NK-92 treated with Interleukin-12 subunit alpha and Interleukin-12 subunit beta, amount 100 ng/mL, for 24 hours (cell line): ENCODE results near the gene CDH4.
"Not testable (repeated sequence)": the region's sequence is repeated elsewhere in the genome, so short reads cannot be mapped to it uniquely, and the experiment has no call there.

Experiments used
- DNase-seq: peaks from one replicate; lab custom pipeline; 2025; lab: John Stamatoyannopoulos, UW

CDH4 gene

GRCh38 chr20:61847986-61848385 lies 595.9 kb downstream of the CDH4 start:
- DNase-seq, result no peak

GRCh38 chr20:61848851-61849250 lies 596.8 kb downstream of the CDH4 start:
- no peak for DNase-seq

GRCh38 chr20:61849376-61849775 lies 597.3 kb downstream of the CDH4 start:
- DNase-seq, result no peak

- no peak for DNase-seq
These were observed 597.8 kb downstream of the CDH4 start for GRCh38 chr20:61849822-61850221.

- no peak for DNase-seq
These were observed 598.4 kb downstream of the CDH4 start for GRCh38 chr20:61850457-61850856.

- no peak for DNase-seq
These were observed 599.2 kb downstream of the CDH4 start for GRCh38 chr20:61850926-61851900.

- no peak for DNase-seq
These were observed 600.4 kb downstream of the CDH4 start for GRCh38 chr20:61852268-61853072.

- no peak for DNase-seq
These were observed 601.3 kb downstream of the CDH4 start for GRCh38 chr20:61853073-61854005.

- not testable (repeated sequence) for DNase-seq
These were observed 602.5 kb downstream of the CDH4 start for GRCh38 chr20:61854538-61854937.

- DNase-seq, result no peak
These were observed 603.2 kb downstream of the CDH4 start for GRCh38 chr20:61855286-61855685.

GRCh38 chr20:61856626-61857413 lies 604.8 kb downstream of the CDH4 start:
- no peak for DNase-seq

- DNase-seq, result no peak
These were observed 605.3 kb downstream of the CDH4 start for GRCh38 chr20:61857414-61857775.

- no peak for DNase-seq
These were observed 605.8 kb downstream of the CDH4 start for GRCh38 chr20:61857884-61858283.

- no peak for DNase-seq
These were observed 607.7 kb downstream of the CDH4 start for GRCh38 chr20:61859767-61860166.

GRCh38 chr20:61860260-61860987 lies 608.4 kb downstream of the CDH4 start:
- no peak for DNase-seq

- no peak for DNase-seq
These were observed 609.2 kb downstream of the CDH4 start for GRCh38 chr20:61861054-61861841.

- no peak for DNase-seq
These were observed 609.8 kb downstream of the CDH4 start for GRCh38 chr20:61861858-61862257.

GRCh38 chr20:61862881-61863280 lies 610.8 kb downstream of the CDH4 start:
- no peak for DNase-seq

GRCh38 chr20:61864481-61864880 lies 612.4 kb downstream of the CDH4 start:
- no peak for DNase-seq

GRCh38 chr20:61865353-61865752 lies 613.3 kb downstream of the CDH4 start:
- no peak for DNase-seq
